Subcutaneous adipose tissue (tissue), 4 donors: ENCODE data around the gene ABCF3. TPM values are rescaled to one million over a fixed set of nuclear protein-coding genes. Genes with fewer than 3 reads are reported as not detected.

ENCODE experiments used
- CTCF ChIP-seq: fragments of 450-650 bp; IDR thresholded peaks from one replicate; pipeline ENCODE4 v1.5.1; 2016; ENCODE audit warnings: low read depth, mild to moderate bottlenecking, control low read depth, antibody characterized with exemption, moderate library complexity
- total RNA-seq, 4 donors: library from RNA; depleted of rRNA; stranded (reverse); fragments of >200 nt; gene quantifications; one replicate each; pipeline ENCODE4 v1.1.0, GENCODE V29; 2016

Gene ABCF3
- total RNA-seq, result 10 to 100 TPM; 40.8 to 72.5 (median 54.0) TPM

GRCh38 chr3:184186184-184186901 is at the start of gene ABCF3:
ABCF3 (plus strand) TSS chr3:184186199; CDS start chr3:184186208, 9 bp downstream.
- TF ChIP-seq CTCF, result no peak

DNA sequence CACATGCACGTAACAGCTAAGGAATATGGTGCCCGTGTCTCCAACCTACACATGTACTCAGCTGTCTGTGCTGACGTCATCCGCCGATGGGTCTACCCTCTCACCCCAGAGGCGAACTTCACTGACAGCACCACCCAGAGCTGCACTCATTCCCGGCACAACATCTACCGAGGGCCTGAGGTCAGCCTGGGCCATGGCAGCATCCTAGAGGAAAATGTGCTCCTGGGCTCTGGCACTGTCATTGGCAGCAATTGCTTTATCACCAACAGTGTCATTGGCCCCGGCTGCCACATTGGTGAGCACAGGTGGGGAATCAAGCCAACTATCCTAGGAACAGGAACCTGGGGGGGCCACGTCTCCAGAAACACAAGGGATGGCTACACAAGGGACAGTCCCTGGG is 45.6 kb upstream of the ABCF3 start:
- no peak for TF ChIP-seq CTCF

DNA sequence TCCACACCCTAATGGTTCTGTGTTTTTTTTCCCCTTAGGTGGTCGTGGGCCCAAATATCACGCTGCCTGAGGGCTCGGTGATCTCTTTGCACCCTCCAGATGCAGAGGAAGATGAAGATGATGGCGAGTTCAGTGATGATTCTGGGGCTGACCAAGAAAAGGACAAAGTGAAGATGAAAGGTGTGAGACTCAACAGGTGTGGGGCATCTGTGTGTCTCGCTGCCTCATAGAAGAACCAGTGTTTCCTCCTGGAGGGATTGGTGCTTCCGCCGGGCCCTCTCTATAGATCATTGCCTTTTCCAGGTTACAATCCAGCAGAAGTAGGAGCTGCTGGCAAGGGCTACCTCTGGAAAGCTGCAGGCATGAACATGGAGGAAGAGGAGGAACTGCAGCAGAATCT is 43.8 kb upstream of the ABCF3 start:
- TF ChIP-seq CTCF, result no peak

- no peak for TF ChIP-seq CTCF
Observed at GRCh38 chr3:184143327-184143726, 42.7 kb upstream of the ABCF3 start.

DNA sequence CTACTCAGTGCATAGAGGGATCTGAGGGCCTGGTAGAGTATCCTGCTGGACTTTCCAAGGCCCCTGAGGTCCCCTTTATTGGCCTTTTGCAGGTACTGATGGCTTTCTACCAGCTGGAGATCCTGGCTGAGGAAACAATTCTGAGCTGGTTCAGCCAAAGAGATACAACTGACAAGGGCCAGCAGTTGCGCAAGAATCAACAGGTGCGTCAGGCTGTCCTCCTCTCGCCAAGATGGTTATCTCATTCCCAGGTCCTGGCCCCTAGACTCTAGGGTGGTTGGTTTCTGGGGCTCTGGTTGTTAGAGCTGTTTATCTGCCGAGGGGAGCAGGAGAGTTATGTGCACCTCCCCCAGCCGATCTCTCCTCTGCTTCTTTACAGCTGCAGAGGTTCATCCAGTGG is 41.5 kb upstream of the ABCF3 start:
- TF ChIP-seq CTCF, result no peak

DNA sequence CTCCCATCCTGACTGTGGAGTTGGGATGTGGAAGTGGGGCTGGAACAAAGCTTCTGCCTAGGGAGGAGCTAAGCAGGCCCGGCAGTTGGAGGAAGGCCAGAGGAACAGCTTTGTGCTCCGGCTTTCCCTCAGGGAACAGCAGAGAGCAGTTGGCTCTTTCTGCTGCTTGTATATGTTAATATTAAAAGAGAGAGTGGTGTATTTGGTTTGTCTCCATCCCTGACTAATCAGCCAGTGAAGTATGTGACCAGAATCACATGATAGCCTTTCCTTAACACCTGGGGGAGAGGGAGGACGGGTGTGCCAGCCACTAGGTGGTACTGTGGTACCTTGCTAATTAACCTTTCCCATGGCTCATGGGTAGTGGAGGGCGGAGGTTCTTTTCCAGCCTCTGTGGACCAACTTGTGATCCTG is 40.9 kb upstream of the ABCF3 start:
- TF ChIP-seq CTCF, result no peak

- no peak for TF ChIP-seq CTCF
Observed at GRCh38 chr3:184145751-184146270, 40.2 kb upstream of the ABCF3 start.
